ENCODE data around the gene BCKDK.

The BCKDK gene

DNA sequence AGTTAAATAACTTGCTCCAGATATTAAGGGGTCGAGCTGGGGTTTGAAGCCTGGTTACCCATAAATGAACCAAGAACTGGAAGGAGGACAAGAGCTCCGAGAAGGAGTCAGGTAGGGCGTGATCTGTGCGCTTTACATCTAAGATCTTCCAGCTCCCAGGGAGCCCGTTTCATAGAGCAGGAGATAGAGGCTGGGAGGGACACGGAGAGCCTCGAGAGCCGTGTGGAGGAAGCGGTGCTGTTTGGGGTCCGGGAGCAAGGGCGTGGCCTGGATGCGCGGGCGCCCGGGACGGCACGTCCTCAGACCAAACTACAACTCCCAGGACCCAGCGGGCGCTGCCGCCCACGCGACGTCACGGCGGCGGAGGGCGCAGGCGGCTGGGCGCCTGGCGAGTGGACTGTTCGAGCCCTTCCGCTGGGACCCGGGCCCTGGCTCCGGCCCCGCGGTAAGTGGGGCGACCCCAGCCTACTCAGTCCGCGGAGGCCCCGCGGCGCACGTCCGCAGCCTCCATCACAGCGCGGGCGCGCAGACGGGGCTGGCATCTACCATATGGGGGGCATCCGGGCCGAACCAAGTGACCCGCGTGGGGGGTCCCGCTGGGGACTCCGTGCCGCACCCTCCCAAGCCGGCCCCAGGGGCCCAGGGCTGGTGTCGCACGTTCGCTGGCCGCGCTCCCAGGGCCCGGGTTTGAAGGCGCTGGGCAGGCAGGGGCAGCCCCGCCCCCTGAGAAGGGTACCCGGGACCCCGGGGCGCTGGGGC, at the start of gene BCKDK:
TSS of gene BCKDK (plus strand) at position 352 of the 759 bp plus-strand sequence. CDS start 838 bp downstream, outside the sequence.
- peak; percentile 59 for DNase-seq (ENCODE audit: low read depth)

DNA sequence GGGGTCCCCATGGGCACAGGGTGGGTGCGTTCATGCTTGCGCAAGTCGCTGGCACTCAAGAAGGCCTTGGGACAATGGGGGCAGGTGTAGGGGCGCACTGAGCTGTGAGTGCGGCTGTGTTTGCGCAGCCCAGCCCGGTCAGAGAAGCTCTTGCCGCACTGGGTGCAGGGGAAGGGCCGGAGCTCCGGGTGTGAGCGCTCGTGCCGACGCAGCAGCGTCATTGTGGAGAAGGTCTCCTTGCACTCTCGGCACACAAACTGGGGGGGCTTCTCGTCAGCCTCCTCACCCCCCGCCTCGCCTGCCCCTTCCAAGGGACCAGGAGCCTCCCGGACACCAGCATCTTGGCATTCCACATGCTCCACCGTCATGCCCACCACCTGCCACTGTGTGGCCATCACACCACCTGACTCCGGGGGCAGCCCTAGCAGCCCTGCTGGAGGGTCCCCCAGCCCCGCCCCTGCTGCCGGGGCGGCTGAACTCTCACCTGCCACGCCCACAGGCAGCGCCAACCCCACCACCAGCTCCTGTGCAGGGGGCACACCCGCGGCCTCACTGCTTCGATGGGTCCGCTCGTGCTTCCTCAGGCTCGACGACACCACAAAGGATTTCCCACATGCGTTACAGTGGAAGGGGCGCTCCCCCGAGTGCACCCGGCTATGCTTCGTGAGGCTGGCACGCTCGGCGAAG, 46.9 kb upstream of the BCKDK start:
- no peak for DNase-seq (ENCODE audit: low read depth)

DNA sequence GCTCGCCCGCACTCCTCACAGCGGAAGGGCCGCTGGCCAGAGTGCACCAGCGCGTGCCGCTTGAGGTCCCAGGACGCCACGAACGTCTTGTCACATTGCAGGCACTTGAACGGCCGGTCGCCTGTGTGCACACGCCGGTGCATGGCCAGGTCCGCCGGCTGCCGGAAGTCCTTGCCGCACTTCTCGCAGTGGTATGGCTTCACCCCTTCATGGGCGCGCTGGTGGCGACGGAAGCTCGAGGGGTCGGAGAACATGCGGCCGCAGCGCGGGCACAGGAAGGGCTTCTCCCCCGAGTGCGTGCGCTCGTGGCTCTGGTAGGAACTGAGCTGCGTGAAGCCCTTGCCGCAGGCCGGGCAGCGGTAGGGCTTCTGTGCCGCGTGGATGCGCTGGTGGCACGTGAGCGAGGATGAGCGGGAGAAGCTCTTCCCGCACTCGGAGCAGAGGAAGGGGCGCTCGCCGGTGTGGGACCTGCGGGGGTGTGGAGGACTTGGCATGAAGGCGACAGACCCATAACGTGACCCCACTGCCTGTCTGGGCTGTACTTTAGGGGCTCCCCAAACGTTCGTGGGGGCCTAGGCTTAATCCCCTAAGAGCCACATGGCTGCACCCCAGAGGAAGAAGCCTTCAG, 46.3 kb upstream of the BCKDK start:
- no peak for DNase-seq (ENCODE audit: low read depth)

DNA sequence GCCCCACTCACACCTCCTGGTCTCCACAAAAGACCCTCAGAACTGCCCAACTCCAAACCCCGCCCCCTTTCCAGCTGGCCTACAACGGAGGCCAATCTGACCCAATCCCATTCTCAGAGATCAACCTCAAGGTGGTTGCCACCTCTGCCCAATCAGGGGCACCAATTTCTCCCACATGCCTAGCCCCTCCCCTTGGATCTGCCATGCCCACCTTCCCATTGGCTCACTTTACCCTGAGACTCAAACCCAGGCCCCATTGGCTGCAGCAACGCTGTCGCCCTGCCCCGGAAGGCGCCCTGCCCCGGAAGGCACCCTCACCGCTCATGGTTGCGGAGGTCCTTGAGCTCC, 44.7 kb upstream of the BCKDK start:
- DNase-seq (ENCODE audit: low read depth), result no peak

DNA sequence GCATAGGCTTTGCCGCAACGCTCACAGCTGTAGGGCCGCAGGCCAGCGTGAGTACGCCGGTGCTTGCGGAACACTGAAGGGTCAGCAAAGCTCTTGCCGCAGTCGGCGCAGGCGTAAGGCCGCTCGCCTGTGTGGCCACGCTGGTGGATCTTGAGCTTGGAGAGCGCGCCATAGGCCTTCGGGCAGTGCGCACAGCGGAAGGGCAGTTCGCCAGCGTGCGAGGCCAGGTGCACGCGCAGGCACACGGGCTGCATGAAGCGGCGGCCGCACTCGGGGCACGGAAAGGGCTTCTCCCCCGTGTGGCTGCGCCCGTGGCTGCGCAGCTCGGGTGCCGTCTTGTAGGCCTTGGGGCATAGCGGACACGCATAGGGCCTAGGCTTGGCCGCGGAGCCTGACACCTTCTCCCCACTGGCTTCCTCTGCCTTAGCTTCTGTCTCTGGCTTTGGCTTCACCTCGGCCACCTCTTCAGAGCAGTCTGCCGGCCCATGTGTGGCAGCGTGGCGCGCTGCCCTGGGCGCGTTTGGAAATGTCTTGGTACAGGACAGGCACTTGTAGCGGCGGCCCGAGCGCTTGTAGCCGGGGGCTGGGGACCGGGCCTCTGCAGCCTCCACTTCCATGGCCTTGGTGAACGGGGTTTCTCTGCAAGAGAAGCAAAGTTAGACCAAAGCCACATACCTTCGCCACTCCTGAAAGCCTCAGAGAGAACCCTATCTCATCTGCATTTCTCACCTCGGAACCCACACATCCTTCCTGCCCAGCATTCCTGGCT, 44.2 kb upstream of the BCKDK start:
- DNase-seq (ENCODE audit: low read depth), result no peak

DNA sequence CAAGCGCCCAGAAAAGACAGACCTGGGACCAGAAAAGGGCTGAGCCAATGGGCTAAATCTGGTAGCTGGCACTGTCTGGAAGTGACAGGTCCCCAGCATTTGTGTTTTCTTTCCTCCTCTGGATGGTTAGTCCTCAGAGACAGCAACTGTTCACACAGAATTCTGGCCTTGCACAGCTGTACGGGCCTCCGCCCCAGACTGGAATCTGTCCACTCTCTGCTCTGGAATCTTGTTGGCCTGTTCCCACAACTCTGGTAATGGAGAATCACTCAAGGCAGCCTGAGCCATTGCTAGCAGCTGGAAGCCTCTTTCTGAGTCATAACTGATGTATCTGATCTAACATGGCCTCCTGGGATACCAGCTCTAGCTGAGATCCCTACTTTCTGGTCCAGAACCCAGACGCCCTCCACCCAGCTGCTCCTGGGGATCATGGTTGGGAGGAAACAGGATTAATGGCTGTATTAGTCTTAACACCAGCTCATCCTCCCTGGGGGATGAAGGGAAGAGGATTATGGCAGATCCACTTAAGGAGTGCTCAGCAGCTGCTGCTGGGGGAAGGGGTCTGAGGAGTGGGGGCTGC, 43.2 kb upstream of the BCKDK start:
- DNase-seq (ENCODE audit: low read depth), result no peak

DNA sequence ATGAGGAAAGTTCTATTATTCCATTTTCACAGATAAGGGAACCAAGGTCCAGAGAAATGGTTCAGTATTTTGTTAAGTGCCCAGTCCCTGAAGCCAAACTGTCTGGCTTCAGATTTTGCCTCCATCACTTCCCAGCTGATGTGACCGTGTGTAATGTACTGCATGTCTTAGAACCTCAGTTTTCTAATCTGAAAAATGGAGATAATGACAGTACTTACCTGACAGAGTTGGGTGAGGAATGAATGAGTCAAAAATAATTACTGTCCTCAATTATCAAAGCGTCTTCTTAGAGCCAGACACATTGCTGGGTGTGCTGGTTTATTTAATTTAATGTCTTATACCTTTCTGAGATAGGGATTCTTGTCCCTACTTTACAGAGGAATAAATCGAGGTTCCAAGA, 40.8 kb upstream of the BCKDK start:
- no peak for DNase-seq (ENCODE audit: low read depth)

DNA sequence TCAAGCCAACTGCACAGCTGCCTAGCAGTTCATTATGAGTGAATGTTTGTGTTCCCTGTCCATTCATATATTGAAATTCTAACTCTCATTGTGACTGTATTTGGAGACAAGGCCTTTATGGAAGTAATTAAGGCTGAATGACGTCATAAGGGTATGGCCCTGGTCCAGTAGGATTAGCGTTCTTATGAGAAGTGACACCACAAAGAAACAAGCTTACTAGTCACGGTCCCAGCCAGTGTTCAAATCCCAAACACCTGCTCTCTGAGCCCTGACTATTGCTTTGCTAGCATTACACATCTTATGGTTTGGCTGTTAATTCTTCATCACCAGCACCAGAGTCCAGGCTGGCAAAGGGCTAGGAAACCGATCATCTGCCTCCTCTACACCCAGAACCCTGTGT, 36.3 kb upstream of the BCKDK start:
- DNase-seq (ENCODE audit: low read depth), result no peak

DNA sequence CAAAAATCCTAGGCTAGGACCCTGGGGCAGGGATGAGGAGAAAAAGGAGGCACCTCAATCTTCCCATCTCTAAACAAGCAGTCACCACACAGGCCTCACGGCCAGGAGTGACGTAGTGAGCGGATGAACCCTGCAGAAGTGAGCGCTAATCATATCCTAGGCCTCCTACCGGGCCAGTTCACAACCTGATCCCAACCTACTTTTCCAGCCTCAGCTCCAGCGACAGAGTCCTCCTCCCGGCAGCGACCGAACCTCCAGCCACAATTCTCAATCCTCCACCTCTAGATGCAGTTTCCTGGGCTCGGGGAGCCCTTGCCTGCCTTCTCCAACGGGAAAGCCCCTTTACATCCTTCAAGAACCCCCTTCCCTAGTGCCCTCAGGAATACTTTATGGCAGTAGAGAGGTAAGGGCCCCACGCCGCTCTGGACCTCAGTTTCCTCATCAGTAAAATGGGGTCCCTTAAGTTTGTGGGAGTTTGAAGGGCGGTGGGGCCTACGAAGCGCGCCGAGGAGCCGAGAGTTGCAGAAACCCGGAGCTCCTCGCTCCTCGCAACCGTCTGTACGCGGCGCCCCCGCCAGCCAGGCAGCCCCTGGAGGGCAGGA, 35.5 kb upstream of the BCKDK start:
- DNase-seq (ENCODE audit: low read depth), result no peak

DNA sequence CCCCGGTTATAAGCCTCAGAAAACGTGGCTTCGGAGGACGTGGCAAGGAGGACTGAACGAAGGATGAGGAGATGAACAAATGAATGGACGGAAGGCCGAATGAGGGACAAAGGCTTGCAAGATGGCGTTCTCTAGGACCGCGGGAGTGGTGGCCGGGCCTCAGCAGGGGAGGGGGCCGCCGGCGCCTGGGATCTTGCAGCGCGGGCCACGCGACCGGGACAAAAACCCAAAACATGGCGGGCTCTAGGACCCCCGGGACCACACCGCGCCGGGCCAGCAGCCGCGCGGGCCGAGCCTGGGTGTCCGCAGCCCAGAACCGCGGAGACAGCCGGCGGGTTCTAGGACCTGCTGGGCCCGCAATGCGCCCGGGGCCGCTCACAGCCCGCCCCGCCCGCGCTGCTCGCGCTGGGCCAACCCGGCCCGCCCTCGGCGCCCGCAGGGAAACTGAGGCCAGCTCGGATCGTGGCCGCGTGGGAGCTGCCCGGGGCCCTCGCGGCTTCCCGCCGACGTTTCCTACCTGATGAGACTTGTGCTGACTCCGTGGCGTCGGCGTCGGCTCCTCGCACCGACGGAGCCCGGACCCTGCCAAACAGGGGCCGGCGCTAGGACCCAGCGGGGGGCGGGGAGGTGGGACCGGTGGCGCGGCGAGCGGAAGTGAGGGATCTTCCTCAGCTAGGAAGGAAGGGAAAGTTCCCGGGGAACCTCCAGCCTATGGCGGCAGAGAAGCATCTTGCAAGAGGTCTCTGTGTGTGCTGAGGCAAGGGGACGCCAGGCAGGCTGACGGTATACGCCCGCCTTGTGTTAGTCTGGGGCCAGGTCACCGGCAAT, 34.8 kb upstream of the BCKDK start:
- DNase-seq (ENCODE audit: low read depth), result peak; percentile 79

DNA sequence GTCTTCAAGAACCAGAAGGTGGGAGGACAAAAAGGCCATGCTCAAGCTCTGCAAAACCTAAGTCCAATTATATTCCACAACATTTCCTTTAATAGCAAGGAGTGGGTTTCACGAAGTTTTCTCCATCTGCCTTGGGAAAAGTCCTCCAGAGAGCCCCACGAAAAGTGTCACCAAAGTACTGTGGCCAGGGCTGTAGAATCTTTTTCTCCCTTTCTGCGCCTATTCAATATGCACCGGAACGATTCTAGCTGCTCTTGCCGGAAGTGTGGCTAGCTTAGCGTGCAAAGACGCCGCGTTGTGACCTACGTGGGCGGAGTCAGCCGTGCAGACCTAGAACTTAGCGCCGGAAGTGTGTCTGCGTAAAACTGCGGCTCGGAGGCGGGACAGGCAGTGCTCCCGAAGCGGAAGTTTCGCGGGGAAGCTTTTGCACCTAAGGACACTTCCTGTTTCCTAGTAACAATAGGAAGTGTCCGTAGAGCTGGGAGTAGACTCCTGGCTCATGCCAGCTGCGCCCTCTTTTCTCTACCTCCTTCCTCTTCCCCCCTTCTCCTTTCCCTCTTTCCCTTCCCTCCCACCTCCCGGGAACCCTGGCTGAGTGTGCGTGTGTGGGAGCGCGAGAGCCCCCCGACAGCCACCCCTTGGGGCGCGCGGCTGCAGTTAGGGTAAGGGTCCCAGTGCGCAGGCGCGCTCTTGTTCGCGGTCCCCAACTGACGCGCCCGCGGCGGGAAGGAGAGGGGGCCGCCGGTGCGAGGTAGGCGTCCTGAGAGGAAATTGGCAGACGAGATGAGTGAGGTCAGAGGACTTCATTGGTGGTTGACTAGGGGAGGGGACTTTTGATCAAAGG, 34.0 kb upstream of the BCKDK start, which contains the start of the genes ZNF646 and ZNF668:
TSS of gene ZNF646 (plus strand) at position 453 of the 844 bp plus-strand sequence. CDS start 1,903 bp downstream, outside the sequence.
TSS of gene ZNF668 (minus strand) at position 271 of the 844 bp plus-strand sequence. CDS start 9,781 bp downstream, outside the sequence.
- peak; percentile 89 for DNase-seq (ENCODE audit: low read depth)

DNA sequence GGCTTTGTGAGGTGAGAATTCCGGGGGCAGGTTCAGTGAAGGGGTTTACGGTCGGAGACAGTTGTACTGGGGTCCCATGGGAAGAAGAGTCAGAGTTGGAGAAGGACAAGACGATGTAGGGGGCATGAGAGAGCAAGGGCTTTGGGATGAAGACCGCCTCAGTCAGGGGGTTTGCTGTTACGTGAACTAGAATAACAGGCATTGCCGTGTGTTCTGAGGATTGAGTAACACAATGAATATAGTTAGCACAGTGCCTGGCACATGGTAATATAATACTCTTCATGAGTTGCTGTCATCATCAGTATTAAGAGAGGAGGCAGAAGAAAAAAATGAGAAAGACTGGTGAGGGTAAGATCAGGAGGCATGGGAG, 33.4 kb upstream of the BCKDK start:
- no peak for DNase-seq (ENCODE audit: low read depth)

DNA sequence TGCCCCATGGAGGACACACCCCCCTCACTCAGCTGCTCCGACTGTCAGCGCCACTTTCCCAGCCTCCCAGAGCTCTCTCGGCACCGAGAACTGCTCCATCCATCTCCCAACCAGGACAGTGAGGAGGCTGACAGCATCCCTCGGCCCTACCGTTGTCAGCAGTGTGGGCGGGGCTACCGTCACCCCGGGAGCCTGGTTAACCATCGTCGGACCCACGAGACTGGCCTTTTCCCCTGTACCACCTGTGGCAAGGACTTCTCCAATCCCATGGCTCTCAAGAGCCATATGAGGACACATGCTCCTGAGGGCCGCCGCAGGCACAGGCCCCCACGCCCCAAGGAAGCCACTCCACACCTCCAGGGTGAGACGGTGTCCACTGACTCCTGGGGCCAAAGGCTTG, 31.9 kb upstream of the BCKDK start:
- DNase-seq (ENCODE audit: low read depth), result no peak

DNA sequence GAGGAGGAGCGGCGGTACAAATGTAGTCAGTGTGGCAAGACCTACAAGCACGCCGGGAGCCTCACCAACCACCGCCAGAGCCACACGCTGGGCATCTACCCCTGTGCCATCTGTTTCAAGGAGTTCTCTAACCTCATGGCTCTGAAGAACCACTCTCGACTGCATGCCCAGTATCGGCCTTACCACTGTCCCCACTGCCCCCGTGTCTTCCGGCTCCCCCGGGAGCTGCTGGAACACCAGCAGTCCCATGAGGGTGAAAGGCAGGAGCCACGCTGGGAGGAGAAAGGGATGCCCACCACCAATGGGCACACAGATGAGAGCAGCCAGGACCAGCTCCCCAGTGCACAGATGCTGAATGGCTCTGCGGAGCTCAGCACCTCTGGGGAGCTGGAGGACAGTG, 31.2 kb upstream of the BCKDK start:
- no peak for DNase-seq (ENCODE audit: low read depth)

DNA sequence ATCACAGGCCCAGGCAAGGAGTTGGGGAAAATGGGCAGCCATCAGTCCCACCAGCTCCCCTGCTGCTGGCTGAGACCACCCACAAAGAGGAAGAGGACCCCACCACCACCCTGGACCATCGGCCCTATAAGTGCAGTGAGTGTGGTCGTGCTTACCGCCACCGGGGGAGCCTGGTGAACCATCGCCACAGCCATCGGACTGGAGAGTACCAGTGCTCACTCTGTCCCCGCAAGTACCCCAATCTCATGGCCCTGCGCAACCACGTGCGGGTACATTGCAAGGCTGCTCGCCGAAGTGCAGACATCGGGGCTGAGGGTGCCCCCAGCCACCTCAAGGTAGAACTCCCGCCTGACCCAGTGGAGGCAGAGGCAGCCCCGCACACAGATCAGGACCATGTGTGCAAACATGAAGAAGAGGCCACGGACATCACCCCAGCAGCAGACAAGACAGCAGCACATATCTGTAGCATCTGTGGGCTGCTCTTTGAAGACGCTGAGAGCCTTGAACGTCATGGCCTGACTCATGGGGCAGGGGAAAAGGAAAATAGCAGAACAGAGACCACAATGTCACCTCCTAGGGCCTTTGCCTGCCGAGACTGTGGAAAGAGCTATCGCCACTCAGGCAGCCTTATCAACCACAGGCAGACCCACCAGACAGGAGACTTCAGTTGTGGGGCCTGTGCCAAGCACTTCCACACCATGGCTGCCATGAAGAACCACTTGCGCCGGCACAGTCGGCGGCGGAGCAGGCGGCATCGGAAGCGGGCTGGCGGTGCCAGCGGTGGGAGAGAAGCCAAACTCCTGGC, 30.4 kb upstream of the BCKDK start:
- no peak for DNase-seq (ENCODE audit: low read depth)

DNA sequence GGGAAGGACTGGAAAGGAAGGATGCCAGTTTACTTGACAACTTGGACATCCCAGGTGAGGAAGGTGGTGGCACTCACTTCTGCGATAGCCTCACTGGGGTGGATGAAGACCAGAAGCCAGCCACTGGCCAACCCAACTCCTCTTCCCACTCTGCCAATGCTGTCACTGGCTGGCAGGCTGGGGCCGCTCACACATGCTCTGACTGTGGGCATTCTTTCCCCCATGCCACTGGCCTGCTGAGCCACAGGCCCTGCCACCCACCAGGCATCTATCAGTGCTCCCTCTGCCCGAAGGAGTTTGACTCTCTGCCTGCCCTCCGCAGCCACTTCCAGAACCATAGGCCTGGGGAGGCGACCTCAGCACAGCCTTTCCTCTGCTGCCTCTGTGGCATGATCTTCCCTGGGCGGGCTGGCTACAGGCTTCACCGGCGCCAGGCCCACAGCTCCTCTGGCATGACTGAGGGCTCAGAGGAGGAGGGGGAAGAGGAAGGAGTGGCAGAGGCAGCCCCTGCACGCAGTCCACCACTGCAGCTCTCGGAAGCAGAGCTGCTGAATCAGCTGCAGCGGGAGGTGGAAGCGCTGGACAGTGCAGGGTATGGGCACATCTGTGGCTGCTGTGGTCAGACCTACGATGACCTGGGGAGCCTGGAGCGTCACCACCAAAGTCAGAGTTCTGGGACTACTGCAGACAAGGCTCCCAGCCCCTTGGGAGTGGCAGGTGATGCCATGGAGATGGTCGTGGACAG, 29.4 kb upstream of the BCKDK start:
- DNase-seq (ENCODE audit: low read depth), result no peak

DNA sequence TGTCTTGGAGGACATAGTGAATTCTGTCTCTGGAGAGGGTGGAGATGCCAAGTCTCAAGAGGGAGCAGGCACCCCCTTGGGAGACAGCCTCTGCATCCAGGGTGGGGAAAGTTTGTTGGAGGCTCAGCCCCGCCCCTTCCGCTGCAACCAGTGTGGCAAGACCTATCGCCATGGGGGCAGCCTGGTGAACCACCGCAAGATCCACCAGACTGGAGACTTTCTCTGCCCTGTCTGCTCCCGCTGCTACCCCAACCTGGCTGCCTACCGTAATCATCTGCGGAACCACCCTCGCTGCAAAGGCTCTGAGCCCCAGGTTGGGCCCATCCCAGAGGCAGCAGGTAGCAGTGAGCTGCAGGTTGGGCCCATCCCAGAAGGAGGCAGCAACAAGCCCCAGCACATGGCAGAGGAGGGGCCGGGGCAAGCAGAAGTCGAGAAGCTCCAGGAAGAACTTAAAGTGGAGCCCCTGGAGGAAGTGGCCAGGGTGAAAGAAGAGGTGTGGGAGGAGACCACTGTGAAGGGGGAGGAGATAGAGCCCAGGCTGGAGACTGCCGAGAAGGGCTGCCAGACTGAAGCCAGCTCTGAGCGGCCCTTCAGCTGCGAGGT, 28.7 kb upstream of the BCKDK start:
- no peak for DNase-seq (ENCODE audit: low read depth)

Measured in stimulated activated CD8-positive, alpha-beta memory T cell treated with anti-CD3 and anti-CD28 coated beads, Interleukin-15, amount 100 ng/mL, for 24 hours (primary cell).